GM18858 (cell line): Measurements from ENCODE around the gene GALNT9.
"Not testable (repeated sequence)": the region's sequence is repeated elsewhere in the genome, so short reads cannot be mapped to it uniquely, and the experiment has no call there.

ENCODE experiments used
- ATAC-seq: cut with Tn5 transposase; IDR thresholded peaks from one replicate; pipeline ENCODE4 v1.9.1; 2021; ENCODE audit not compliant: unreplicated experiment

Gene GALNT9

GRCh38 chr12:132314516-132315233 lies 14.7 kb downstream of the GALNT9 start:
- no peak for ATAC-seq

- no peak for ATAC-seq
Observed at GRCh38 chr12:132314035-132314434, 15.4 kb downstream of the GALNT9 start.

- no peak for ATAC-seq
Observed at GRCh38 chr12:132313182-132313581, 16.2 kb downstream of the GALNT9 start.

DNA sequence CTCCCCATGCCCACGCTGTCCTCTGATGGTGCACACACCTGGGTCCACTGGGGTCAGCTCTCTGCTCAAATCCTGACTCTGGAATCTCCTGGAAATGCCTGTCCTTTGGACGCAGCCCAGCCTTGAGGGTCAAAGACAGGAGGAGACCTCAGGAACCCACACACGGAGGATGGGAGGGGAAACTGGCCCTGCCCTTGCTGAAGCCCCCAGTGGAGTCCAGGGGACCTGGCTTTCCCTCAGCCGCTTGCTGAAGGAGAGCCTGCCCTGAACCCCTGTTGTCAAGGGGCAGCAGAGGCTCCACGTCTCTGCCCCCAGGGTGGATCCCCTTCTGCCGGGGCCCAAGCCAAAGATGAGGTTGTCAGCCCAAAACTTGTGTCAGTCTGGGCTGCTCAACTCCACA lies 16.9 kb downstream of the GALNT9 start:
- no peak for ATAC-seq

DNA sequence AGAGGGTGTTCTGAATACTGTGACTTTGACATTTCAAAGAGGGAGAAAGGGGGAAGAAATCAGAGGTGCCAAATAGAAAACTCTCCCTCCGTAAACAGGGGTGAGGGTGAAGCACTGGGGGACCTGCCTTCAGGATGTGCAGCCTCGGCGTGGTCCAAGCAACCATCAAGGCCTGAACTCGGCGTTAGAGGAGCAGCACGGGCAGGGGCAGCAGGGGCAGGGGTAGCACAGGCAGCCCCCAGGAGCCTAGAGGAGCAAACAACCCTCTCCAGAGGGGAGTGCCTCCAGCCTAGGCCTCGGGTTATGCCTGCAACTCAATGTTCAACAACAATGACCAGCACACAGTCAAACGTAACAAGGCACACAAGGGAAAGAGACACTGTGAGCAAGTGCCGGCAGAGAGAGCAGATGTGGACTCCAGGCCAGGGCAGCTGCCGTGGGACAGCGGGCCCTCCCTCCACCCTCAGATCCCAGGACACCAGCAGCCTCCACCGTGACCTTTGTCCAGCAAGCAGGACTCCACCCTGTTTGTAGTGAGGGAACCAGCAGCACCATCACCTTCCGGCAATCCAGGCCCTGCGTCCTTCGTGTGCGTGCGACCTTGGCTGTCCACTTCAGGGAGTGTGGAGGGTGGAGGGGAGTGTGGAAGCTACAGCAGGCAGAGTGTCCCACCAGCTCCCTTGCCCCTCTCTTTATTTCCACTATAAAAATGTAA lies 18.0 kb downstream of the GALNT9 start:
- no peak for ATAC-seq

GRCh38 chr12:132310181-132311040 lies 19.0 kb downstream of the GALNT9 start:
- no peak for ATAC-seq

DNA sequence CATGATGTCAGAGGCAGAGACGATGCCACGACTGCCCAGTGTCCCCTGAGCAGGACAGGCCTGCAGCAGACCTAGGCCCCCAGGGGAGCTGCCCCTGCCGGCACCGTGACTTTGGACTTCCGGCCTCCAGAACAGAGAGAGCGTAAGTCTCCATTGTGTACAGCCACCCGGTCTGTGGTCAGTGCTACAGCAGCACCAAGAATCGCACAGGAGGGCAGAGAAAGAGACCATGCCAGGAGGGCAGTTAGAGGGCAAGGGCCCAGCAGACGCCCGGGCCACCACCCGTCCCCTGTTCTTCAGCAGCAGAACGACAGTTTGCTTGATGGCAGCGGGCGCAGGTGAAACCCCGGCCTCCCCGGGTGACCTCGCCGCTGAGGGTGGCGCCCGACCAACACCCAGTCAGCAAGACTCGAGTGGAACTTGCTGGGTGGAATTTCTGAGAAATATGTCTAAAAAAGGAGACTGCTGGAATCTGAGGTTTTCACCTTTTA lies 19.7 kb downstream of the GALNT9 start:
- ATAC-seq: no peak

DNA sequence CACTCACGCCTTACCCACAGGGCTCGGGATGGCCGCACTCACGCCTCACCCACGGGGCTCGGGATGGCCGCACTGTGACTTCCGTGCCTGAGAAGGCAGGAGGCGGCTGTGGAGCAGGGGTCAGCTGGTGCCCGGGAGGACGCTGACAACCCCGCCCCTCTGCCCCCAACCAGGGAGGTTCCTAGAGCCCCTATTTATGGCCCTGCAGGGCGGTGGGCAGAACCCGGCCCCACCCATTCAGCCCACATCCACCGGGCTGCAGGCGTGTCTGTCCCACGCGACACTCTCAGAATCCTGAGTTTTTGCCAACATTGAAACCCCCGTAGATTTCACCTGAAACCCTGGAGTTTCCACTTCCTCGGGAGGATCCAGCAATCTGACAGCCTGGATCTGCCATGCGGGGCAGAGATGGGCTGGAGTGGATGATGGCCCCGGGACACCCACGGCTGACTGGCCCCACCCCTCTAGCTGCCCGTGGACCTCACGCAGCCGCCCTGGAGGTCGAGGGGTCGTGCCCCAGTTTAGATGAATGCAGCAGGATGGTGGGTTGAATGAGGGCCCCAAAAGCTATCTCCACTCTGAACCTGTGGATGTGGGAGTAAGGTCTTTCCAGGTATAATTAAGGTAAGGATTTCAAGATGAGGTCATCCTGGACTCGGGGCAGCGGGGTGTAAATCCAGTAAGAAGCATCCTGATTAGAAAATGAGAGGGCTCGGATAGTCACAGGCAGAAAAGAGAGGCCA lies 20.4 kb downstream of the GALNT9 start:
- ATAC-seq: no peak

GRCh38 chr12:132307976-132308852 lies 21.2 kb downstream of the GALNT9 start:
- ATAC-seq: no peak

GRCh38 chr12:132306885-132307191 lies 22.6 kb downstream of the GALNT9 start:
- no peak for ATAC-seq

- ATAC-seq: no peak
Observed at GRCh38 chr12:132305991-132306884, 23.2 kb downstream of the GALNT9 start.

DNA sequence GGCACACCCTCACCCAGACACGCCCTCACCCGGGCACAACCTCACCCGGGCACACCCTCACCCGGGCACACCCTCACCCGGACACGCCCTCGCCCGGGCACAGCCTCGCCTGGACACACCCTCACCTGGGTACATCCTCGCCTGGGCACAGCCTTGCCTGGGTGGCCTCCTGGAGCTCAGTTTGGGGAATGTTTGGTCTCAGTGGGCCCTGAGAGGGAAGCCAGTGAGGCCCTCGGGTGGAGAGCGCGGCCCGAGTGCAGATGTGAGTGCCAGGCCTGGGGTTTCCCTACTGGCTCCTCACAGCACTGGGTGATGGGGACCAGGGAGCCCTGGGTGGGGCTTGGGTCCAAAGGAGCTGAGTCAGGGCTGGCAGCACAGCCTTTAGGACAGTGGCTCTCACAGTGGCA lies 23.8 kb downstream of the GALNT9 start:
- no peak for ATAC-seq

DNA sequence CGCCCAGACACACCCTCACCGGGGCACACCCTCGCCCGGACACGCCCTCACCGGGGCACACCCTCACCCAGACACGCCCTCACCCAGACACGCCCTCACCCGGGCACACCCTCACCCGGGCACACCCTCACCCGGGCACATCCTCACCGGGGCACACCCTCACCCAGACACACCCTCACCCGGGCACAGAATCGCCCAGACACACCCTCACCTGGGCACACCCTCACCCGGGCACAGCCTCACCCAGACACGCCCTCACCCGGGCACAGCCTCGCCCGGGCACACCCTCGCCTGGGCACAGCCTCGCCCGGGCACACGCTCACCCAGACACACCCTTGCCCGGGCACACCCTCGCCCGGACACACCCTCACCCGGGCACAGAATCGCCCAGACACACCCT lies 24.5 kb downstream of the GALNT9 start:
- ATAC-seq: not testable (repeated sequence)

- ATAC-seq: not testable (repeated sequence)
Observed at GRCh38 chr12:132303853-132304373, 25.5 kb downstream of the GALNT9 start.

DNA sequence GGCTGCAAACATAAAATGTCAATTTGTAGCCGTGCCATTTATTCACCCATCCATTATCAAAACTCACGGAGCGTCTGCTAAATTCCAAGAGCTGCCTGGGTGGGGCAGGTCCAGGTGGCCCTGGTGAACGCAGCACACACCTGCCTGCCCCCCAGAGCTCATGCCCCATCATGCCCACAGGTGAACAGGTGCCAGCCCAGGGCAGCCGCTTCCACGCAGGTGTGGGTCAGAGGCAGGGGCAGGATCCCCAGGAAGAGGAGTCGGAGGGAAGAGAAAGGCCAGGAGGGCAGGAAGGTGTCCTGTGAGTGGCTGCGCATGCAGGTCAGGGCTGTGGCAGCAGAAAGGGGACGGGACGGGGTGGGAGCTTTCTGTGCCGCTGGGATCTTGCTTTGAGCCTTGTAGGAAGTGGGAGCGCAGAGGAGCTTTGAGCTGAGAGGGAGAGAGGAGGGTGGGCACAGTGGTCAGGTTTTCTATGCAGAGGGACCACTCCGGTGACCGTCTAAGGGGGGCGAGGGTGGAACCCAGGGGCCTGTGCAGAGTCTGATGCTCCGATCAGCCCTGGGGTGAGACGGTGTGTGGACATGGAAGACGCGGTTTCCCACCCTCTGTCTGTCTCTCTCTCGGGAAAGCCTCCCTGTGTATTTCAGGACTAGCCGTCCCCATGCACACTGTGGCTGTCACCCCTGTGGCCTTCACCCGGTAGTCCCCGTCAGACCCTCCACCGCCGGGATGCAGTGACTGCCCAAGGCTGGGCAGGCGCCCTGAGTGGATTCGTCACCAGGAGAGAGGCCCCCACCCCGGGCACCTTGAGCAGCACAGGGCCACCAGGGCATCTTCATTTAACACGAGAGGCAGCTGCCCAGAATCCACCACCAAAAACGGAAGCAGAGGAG lies 26.7 kb downstream of the GALNT9 start:
- no peak for ATAC-seq

DNA sequence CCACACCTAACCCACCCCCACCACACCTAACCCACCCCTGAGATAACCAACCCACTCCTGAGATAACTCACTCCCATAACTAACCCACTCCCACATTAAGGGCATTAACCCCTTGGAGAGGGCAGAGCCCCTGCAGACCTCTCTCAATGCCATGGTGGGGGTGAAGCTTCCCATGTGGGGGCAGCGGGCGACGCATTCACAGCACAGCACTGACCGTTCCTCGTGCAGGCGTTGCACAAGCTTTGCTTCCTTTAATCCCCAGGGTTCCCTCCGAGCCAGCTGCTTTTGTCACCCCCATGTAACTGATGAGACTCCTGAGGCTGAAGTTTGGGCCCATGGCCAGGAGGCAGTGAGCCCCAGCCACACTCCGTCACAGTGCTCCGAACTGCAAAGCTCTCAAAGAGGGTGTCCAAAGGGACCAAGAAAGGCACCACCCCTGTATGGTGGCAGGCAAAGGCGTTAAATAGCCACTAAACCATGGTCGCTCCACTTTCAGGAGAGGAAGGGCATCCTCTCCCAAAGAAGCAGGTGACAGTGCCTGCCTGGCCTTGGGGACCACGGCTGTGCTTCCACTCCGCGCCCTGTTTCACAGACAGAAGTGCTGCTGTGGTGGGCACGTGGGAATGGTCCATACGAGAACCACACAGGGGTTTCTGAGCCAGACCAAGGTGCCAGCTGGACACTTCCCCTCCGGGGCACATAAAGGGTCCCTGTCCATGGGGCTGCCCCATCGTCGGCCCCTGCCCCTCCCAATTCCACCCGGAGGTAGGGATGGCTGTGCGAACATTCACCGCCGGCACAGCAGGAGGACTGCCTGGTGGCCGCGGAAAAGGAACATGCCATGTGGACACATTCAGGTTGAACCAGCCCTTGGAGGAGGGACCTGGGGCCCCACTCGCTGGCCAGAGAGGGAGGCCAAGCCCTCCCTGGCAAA lies 28.3 kb downstream of the GALNT9 start:
- no peak for ATAC-seq

DNA sequence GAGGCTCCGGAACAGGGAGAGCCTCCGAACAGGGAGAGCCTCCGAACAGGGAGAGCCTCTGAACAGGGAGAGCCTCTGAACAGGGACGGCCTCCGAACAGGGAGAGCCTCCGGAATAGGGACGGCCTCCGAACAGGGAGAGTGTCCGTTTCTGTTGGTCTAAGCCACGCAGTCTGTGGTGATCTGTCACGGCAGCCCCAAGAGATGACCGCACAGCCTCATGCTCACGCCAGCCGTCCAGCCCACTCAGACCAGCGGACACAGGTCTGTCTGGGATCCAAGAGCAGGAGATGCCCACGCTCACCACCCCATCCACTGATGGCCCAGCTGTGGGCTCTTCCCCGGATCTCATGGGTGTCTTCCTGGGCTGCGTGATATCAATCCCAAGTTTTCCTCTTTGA lies 33.3 kb downstream of the GALNT9 start:
- ATAC-seq: no peak
